Umbilical cord (tissue), 2 donors: ENCODE measurements around the gene FLNA. TPM values are rescaled to one million over a fixed set of nuclear protein-coding genes. Genes with fewer than 3 reads are reported as not detected.
"Not testable (repeated sequence)": the region's sequence is repeated elsewhere in the genome, so short reads cannot be mapped to it uniquely, and the experiment has no call there.

Experiments
- DNase-seq: peaks from one replicate; pipeline ENCODE4 v3.0.0-alpha.2; 2015; ENCODE audit warnings: low spot score
- total RNA-seq: library from RNA; depleted of rRNA; stranded (reverse); fragments of >200 nt; gene quantifications from one replicate; pipeline ENCODE4 v1.2.3, GENCODE V29; 2014; ENCODE audit warnings: low replicate concordance; ENCODE audit not compliant: insufficient read depth

FLNA gene, protein sequence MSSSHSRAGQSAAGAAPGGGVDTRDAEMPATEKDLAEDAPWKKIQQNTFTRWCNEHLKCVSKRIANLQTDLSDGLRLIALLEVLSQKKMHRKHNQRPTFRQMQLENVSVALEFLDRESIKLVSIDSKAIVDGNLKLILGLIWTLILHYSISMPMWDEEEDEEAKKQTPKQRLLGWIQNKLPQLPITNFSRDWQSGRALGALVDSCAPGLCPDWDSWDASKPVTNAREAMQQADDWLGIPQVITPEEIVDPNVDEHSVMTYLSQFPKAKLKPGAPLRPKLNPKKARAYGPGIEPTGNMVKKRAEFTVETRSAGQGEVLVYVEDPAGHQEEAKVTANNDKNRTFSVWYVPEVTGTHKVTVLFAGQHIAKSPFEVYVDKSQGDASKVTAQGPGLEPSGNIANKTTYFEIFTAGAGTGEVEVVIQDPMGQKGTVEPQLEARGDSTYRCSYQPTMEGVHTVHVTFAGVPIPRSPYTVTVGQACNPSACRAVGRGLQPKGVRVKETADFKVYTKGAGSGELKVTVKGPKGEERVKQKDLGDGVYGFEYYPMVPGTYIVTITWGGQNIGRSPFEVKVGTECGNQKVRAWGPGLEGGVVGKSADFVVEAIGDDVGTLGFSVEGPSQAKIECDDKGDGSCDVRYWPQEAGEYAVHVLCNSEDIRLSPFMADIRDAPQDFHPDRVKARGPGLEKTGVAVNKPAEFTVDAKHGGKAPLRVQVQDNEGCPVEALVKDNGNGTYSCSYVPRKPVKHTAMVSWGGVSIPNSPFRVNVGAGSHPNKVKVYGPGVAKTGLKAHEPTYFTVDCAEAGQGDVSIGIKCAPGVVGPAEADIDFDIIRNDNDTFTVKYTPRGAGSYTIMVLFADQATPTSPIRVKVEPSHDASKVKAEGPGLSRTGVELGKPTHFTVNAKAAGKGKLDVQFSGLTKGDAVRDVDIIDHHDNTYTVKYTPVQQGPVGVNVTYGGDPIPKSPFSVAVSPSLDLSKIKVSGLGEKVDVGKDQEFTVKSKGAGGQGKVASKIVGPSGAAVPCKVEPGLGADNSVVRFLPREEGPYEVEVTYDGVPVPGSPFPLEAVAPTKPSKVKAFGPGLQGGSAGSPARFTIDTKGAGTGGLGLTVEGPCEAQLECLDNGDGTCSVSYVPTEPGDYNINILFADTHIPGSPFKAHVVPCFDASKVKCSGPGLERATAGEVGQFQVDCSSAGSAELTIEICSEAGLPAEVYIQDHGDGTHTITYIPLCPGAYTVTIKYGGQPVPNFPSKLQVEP (N-terminal part only)
- total RNA-seq = 4,615 TPM

DNA sequence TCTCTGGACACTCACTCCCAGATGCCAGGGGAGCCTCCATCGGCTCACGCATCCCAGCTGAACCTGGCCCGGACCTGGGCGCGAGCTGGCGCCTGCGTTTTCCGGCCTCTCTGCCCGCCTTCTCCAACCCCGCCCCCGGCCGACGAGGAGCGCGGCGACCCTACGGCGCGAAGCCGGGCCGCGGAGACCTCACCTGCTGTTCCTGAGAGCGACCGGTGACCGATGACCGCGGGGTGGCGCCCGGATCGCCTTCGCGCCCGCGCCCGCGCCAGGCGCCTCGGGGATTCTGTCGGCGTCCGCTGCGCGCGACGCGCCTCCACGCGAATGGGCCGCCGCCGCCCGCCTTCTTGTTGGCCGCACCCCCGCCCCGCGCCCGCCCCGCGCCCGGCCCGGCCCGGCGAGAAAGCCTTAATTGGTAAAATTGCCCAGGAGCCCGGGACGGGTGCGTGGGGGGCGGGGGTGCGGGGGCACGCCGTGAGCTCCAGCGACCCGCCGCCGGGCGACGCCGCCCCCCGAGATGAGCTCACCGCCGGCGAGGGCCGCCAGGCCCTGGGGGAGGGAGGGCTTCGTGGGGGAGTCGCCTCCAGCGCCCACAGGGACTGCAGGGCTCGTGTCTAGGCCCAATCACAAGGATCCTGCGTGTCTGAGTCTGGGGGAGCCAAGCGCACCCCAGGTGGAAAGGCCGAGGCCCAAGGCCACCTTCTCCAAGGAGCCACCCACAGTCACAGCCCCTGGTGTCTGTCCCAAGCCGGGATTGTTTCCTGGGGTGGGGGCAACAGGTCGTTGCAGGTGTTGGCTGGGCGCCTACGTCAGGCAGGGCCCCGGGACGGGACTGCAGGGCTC, at the start of gene FLNA:
FLNA (minus strand) TSS at position 322 of the 843 bp plus-strand sequence. CDS start 3,389 bp downstream, outside the sequence.
- DNase-seq = peak; percentile 23

GRCh38 chrX:154420402-154420756, 45.9 kb upstream of the FLNA start:
- no peak for DNase-seq

DNA sequence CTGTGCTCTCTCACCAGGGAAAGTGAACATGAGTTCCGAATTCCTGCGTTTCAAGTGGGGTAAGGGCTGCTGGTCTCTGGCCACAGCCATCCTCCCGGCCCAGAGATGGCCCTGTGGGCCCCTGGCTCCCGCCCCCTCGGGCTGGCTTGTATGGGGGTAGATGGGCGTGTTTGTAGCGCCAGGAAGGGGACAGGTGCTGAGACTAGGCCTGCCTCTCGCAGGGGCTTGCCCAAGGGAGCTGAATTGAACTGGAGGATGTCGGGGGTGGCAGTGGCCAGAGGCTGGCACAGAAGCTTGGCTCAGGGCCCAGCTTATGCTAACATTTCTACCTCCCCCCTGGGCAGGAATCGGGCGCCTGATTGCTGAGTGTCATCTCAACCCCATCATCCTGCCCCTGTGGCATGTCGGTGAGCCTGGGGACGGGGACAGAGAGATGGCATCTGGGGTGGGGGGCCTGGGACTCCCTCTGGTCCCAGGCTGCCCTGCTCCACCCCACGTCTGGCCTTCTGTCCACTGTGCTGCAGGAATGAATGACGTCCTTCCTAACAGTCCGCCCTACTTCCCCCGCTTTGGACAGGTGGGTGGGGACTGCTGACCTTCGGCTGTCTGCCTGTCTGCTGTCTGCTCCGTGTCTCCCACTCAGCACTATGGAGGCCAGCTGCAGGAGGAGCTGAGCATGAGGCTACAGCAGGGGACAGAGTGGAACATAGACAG, 45.4 kb upstream of the FLNA start:
- no peak for DNase-seq

GRCh38 chrX:154419189-154419588, 44.8 kb upstream of the FLNA start:
- no peak for DNase-seq

DNA sequence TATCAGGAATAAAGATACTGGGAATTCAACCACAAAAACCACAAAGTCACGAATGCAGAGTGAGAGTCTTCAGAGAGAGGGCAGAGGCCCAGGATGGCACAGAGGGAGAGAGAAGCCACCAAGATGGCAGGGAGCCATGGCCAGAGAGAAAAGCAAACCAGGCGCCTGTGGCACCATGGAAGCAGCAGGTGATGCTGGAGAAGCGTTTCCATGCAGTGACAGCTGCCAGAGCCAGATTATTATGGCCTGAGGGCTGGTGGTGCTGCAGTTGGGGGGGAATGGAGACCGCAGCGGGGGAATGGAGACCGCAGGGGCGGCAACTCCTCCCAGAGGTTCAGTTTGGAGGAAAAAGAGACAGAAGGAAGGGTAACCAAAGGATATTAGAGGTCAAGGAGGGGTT, 42.7 kb upstream of the FLNA start:
- DNase-seq = no peak

- DNase-seq = no peak
Observed at GRCh38 chrX:154413142-154413541, 38.7 kb upstream of the FLNA start.

DNA sequence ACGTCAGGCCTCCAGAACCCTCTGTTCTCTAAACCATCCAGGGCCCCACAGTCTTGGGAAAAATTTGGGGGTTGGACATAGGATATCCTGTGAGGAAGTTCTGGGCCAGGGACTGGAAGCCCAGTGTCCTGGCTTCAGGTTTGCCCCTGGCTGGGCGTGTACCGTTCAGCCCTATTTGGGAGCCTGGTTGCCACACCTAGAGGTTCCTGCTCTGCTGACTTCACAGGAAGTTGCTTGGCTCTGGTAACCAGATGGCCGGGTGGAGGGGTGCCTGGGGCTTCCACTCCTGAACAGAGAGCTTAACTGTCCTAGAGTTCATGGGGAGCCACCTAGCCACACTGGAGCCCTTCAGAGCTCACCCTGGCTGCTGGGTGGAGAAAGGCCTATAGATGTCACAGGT, 38.0 kb upstream of the FLNA start:
- no peak for DNase-seq

- no peak for DNase-seq
Observed at GRCh38 chrX:154411981-154412340, 37.5 kb upstream of the FLNA start.

- peak; percentile 91 for DNase-seq
Observed at GRCh38 chrX:154409222-154409871, 34.9 kb upstream of the FLNA start, which contains the start of gene DNASE1L1. Gene DNASE1L1, minus strand, starts transcription at chrX:154409254. Its CDS starts 3,686 bp downstream, at chrX:154405568.

DNA sequence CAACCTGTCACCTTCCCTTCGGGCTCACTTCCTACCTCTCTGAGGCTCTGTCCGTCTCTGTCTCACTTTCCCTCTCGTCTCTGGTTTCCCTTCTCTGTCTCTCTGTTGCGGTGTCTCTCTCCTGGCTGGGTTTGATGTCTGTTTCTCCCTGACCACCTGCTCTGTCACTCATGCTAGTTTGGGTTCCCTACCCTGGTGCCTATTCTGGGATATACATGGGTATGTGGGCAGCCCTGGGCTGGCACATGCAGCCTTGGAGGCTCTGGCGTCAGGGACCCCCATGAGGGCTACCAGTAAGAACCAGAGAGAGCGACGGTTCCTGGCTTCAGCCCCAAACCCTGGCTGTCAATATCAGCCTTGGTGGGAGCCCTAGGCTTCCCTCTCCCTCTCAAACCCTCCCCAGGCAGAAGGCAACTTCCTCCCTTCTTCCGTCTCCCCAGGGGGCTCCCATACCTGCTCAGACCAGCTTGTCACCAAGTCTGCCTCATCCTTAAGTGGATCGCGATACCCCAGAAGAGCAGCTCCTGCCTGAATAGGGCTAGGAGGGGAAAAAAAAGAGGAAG, 34.3 kb upstream of the FLNA start:
- DNase-seq = no peak

DNA sequence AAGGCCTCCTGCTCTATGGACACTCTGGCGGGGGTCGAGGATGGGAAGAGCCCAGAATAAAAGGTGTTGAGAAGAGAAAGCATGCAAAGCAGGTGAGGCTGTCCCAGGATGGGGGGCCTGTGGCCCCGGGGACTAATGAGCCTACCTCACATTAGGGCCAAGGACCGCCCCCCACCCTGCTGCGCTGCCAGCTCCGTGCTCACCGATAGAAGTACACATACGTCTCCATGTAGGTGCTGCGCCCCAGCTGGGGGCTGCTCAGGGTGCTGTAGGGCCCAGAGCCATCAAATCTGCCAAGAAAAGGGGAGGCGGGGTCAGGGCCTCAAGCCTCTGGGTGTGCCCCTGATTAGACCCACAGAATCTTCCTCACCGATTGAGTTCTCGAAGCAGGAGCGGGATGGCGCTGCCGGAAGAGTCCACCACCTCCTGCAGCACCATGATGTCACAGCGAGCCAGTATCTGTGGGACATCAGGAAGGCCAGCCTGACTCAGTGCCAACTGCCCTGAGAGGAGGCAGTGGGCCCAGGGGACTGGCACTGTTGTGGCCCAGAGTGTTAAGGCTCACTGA, 30.3 kb upstream of the FLNA start:
- DNase-seq = no peak

DNA sequence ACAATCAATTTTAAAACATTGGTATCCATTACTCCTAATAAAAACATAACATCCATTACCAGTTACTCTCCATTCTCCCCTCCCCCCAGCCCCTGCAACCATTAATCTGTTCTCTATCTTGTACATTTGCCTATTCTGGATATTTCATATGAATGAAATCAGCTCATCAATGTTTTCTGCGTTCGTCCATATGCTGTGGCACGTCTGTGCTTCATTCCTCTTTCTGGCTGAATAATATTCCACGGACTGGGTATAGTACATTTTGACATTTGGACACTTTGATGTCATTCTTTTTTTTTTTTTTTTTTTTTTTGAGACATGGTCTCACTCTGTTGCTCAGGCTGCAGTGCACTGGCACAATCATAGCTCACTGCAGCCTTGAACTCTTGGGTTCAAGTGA, 29.4 kb upstream of the FLNA start:
- no peak for DNase-seq

DNA sequence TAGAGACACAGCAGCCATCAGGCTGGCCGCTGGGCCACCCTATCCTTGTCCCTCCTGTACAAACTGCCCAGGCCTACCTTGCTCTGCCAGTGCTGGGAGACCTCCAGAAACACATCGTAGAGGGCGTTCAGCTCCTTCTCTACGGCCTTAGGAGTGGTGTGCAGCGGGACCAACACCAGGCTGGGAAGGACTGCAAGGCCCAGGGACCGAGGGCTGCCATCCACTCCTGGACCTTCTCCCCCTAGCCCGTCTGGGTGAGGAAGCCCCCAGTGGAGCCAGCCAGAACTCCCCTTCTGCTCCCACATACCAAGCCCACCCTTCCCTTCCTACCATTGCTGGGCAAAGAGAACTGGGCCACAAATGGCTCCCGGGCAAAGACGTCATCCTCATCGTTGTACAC, 28.8 kb upstream of the FLNA start:
- DNase-seq = no peak

DNA sequence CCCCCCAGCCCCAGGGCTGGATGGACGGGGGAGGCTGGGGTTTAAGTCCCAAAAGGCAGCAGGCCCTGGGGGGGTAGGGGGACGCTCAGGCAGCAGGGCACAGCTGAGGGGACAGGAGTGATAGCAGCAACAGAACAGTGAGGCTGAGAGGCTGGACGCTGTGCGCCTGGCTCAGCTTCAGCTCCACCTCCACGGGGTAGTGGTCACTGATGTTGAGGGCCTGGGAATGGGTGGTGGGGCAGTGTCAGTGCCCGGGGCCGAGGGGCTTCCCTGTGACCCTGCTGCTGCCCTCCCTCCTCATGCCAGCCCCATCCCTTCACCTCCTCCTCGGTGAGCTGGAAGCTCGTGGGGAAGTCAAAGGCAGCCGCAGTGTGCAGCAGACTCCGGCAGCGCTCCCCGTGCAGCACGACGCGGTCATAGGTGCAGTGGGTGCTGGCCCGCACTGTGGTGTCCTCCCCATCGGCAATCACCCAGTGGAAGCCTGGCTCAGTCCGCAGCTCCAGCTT, 28.2 kb upstream of the FLNA start:
- DNase-seq = no peak

- no peak for DNase-seq
Observed at GRCh38 chrX:154401918-154402621, 27.6 kb upstream of the FLNA start.

- DNase-seq = no peak
Observed at GRCh38 chrX:154401045-154401799, 26.8 kb upstream of the FLNA start.

DNA sequence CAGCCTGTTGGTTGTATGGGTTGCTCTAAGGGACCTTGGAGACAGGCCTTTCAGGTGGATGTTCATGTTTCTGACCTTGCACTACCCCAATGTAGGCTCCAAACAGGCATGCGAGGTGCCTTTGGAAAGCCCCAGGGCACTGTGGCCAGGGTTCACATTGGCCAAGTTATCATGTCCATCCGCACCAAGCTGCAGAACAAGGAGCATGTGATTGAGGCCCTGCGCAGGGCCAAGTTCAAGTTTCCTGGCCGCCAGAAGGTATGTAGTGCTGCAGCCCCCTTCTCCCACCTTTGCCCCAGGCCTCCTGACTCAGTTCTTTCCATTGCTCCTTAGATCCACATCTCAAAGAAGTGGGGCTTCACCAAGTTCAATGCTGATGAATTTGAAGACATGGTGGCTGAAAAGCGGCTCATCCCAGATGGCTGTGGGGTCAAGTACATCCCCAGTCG, 26.0 kb upstream of the FLNA start:
- not testable (repeated sequence) for DNase-seq
